ENCODE data around the gene GNAQ. TPM values are rescaled to one million over a fixed set of nuclear protein-coding genes. Genes with fewer than 3 reads are reported as not detected.

Gene GNAQ
- total RNA-seq, 1 donor from 2014 or later: 21.3 TPM

- TF ChIP-seq CTCF (IDR thresholded peaks at IDR 0.05; ENCODE audit: insufficient read depth, low read length, severe bottlenecking): no peak
- no peaks in the 10 kb centered on the region for H3K36me3 ChIP-seq (ENCODE audit: control insufficient read depth, insufficient read depth, low read length)
- H3K27me3 ChIP-seq (ENCODE audit: control insufficient read depth, insufficient read depth, low read length): no peaks in the 10 kb centered on the region
- DNase-seq (ENCODE audit: low read depth) (no peak), FAIRE-seq (no peak)
- peak overlapping the region; percentile 73 for H3K4me3 ChIP-seq (ENCODE audit: low read depth, low read length)
These were observed 813 bp downstream of the GNAQ start for GRCh38 chr9:78030553-78031443.

GRCh38 chr9:78030296-78030552, 1.4 kb downstream of the GNAQ start:
- Histone ChIP-seq H3K4me3 (ENCODE audit: low read depth, low read length) (peak overlapping the region; percentile 73), H3K36me3 (ENCODE audit: control insufficient read depth, insufficient read depth, low read length) (no peaks in the 10 kb centered on the region), H3K27me3 (ENCODE audit: control insufficient read depth, insufficient read depth, low read length) (no peaks in the 10 kb centered on the region)
- no peak for FAIRE-seq
- no peak for TF ChIP-seq CTCF (IDR thresholded peaks at IDR 0.05; ENCODE audit: insufficient read depth, low read length, severe bottlenecking)
- DNase-seq (ENCODE audit: low read depth): no peak

GRCh38 chr9:78029551-78030295, 1.9 kb downstream of the GNAQ start:
- H3K4me3 ChIP-seq (ENCODE audit: low read depth, low read length): peak overlapping the region; percentile 73
- no peak for FAIRE-seq
- TF ChIP-seq CTCF (IDR thresholded peaks at IDR 0.05; ENCODE audit: insufficient read depth, low read length, severe bottlenecking): no peak
- no peaks in the 10 kb centered on the region for H3K36me3 ChIP-seq (ENCODE audit: control insufficient read depth, insufficient read depth, low read length)
- DNase-seq (ENCODE audit: low read depth): peak; percentile 38
- H3K27me3 ChIP-seq (ENCODE audit: control insufficient read depth, insufficient read depth, low read length): no peaks in the 10 kb centered on the region

GRCh38 chr9:78028926-78029325, 2.7 kb downstream of the GNAQ start:
- Histone ChIP-seq H3K36me3 (ENCODE audit: control insufficient read depth, insufficient read depth, low read length) (no peaks in the 10 kb centered on the region), H3K27me3 (ENCODE audit: control insufficient read depth, insufficient read depth, low read length) (no peaks in the 10 kb centered on the region), H3K4me3 (ENCODE audit: low read depth, low read length) (no peak overlapping the region)
- DNase-seq (ENCODE audit: low read depth) (no peak), FAIRE-seq (no peak)
- no peak for TF ChIP-seq CTCF (IDR thresholded peaks at IDR 0.05; ENCODE audit: insufficient read depth, low read length, severe bottlenecking)

- DNase-seq (ENCODE audit: low read depth) (peak; percentile 53), FAIRE-seq (no peak)
- no peaks in the 10 kb centered on the region for H3K27me3 ChIP-seq (ENCODE audit: control insufficient read depth, insufficient read depth, low read length)
- H3K4me3 ChIP-seq (ENCODE audit: low read depth, low read length): no peak overlapping the region
- no peak for TF ChIP-seq CTCF (IDR thresholded peaks at IDR 0.05; ENCODE audit: insufficient read depth, low read length, severe bottlenecking)
- H3K36me3 ChIP-seq (ENCODE audit: control insufficient read depth, insufficient read depth, low read length): no peaks in the 10 kb centered on the region
These were observed 4.7 kb downstream of the GNAQ start for GRCh38 chr9:78026947-78027346.

All from bronchial epithelial cell (primary cell).